SK-N-SH treated with all-trans-retinoic acid at 6 μM for 48 hours (cell line): ENCODE measurements around the gene TSNAXIP1.
A peak's percentile ranks its signal among the peaks of the same experiment; 100 is the strongest.

ENCODE experiments used
- ATAC-seq: fragments of 200-7000 bp; cut with Tn5 transposase; 3 replicates; pipeline ENCODE4 v1.9.1; 2020; ENCODE audit warnings: mild to moderate bottlenecking, moderate library complexity
- ARNTL ChIP-seq: fragments of 450-650 bp; formaldehyde crosslinking; IDR thresholded peaks from 2 replicates; pipeline ENCODE4 v1.5.0; 2020; ENCODE audit warnings: low read depth, mild to moderate bottlenecking, moderate library complexity, borderline replicate concordance
- CSDC2 ChIP-seq: fragments of 250-450 bp; sonication (Bioruptor Pico); IDR thresholded peaks from 2 replicates; pipeline ENCODE4 v1.5.0; 2020; ENCODE audit warnings: mild to moderate bottlenecking, moderate library complexity
- ESRRG ChIP-seq: fragments of 250-450 bp; sonication (Bioruptor Pico); IDR thresholded peaks from 2 replicates; pipeline ENCODE4 v1.6.1; 2021; ENCODE audit warnings: mild to moderate bottlenecking
- GLIS3 ChIP-seq: fragments of 250-450 bp; sonication (Bioruptor Pico); IDR thresholded peaks from 2 replicates; pipeline ENCODE4 v1.5.0; 2020; ENCODE audit warnings: mild to moderate bottlenecking, moderate library complexity
- ISL1 ChIP-seq: fragments of 250-450 bp; sonication (Bioruptor Pico); IDR thresholded peaks from 2 replicates; pipeline ENCODE4 v2.1.2; 2022; ENCODE audit warnings: mild to moderate bottlenecking, moderate library complexity
- OSR1 ChIP-seq: fragments of 250-450 bp; sonication (Bioruptor Pico); IDR thresholded peaks from 2 replicates; pipeline ENCODE4 v1.8.0; 2022; ENCODE audit warnings: moderate library complexity, mild to moderate bottlenecking, inconsistent platforms
- PATZ1 ChIP-seq: fragments of 250-450 bp; sonication (Bioruptor Pico); IDR thresholded peaks from 2 replicates; pipeline ENCODE4 v1.8.0; 2020; ENCODE audit warnings: mild to moderate bottlenecking, moderate library complexity, borderline replicate concordance
- PPARA ChIP-seq: fragments of 250-450 bp; sonication (Bioruptor Pico); IDR thresholded peaks from 2 replicates; pipeline ENCODE4 v1.5.0; 2020; ENCODE audit warnings: mild to moderate bottlenecking, borderline replicate concordance
- RARB ChIP-seq: fragments of 250-450 bp; sonication (Bioruptor Pico); IDR thresholded peaks from 2 replicates; pipeline ENCODE4 v1.8.0; 2021; ENCODE audit warnings: mild to moderate bottlenecking, moderate library complexity
- SNAI2 ChIP-seq: fragments of 250-450 bp; sonication (Bioruptor Pico); IDR thresholded peaks from 2 replicates; pipeline ENCODE4 v1.5.0; 2020; ENCODE audit warnings: mild to moderate bottlenecking, moderate library complexity
- TCF4 ChIP-seq: fragments of 250-450 bp; sonication (Bioruptor Pico); IDR thresholded peaks from 2 replicates; pipeline ENCODE4 v1.8.0; 2021; ENCODE audit warnings: mild to moderate bottlenecking, moderate library complexity, borderline replicate concordance
- TOX ChIP-seq: fragments of 250-450 bp; sonication (Bioruptor Pico); IDR thresholded peaks from 2 replicates; pipeline ENCODE4 v1.8.0; 2021; ENCODE audit warnings: mild to moderate bottlenecking, moderate library complexity, borderline replicate concordance
- TSHZ2 ChIP-seq: fragments of 250-450 bp; sonication (Bioruptor Pico); IDR thresholded peaks from 2 replicates; pipeline ENCODE4 v1.5.0; 2020; ENCODE audit warnings: mild to moderate bottlenecking, moderate library complexity
- ZC3H10 ChIP-seq: fragments of 250-450 bp; sonication (Bioruptor Pico); IDR thresholded peaks from 2 replicates; pipeline ENCODE4 v1.5.1; 2021; ENCODE audit warnings: mild to moderate bottlenecking, moderate library complexity
- ZFP3 ChIP-seq: fragments of 250-450 bp; sonication (Bioruptor Pico); IDR thresholded peaks from 2 replicates; pipeline ENCODE4 v1.5.0; 2020; ENCODE audit warnings: mild to moderate bottlenecking, moderate library complexity
- ZFP30 ChIP-seq: fragments of 450-650 bp; formaldehyde crosslinking; IDR thresholded peaks from 2 replicates; pipeline ENCODE4 v1.5.0; 2022; ENCODE audit warnings: mild to moderate bottlenecking, moderate library complexity
- ZNF565 ChIP-seq: fragments of 450-650 bp; formaldehyde crosslinking; conservative IDR thresholded peaks from 2 replicates; pipeline ENCODE4 v1.5.0; 2020; ENCODE audit warnings: low read depth, mild to moderate bottlenecking, moderate library complexity
- ZNF70 ChIP-seq: fragments of 450-650 bp; formaldehyde crosslinking; IDR thresholded peaks from 2 replicates; pipeline ENCODE4 v1.5.0; 2020; ENCODE audit warnings: mild to moderate bottlenecking, moderate library complexity
- ZNF8 ChIP-seq: fragments of 450-650 bp; formaldehyde crosslinking; IDR thresholded peaks from 2 replicates; pipeline ENCODE4 v1.5.0; 2020; ENCODE audit warnings: mild to moderate bottlenecking, moderate library complexity
- TF ChIP-seq, protein P1 (sequence below): fragments of 250-450 bp; sonication (Bioruptor Pico); IDR thresholded peaks from 2 replicates; pipeline ENCODE4 v1.5.1; 2020; ENCODE audit warnings: low read depth, mild to moderate bottlenecking, moderate library complexity
- TF ChIP-seq, protein P2 (sequence below): fragments of 250-450 bp; sonication (Bioruptor Pico); IDR thresholded peaks from 2 replicates; pipeline ENCODE4 v1.5.1; 2021; ENCODE audit warnings: mild to moderate bottlenecking, moderate library complexity

TSNAXIP1 gene

GRCh38 chr16:67805718-67806427 lies 816 bp upstream of the TSNAXIP1 start (continued):
- TF ChIP-seq, protein P1, sequence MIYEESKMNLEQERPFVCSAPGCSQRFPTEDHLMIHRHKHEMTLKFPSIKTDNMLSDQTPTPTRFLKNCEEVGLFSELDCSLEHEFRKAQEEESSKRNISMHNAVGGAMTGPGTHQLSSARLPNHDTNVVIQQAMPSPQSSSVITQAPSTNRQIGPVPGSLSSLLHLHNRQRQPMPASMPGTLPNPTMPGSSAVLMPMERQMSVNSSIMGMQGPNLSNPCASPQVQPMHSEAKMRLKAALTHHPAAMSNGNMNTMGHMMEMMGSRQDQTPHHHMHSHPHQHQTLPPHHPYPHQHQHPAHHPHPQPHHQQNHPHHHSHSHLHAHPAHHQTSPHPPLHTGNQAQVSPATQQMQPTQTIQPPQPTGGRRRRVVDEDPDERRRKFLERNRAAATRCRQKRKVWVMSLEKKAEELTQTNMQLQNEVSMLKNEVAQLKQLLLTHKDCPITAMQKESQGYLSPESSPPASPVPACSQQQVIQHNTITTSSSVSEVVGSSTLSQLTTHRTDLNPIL = no peak
- no peak for TF ChIP-seq ZFP30 (CRISPR knock-in tag)
- no peak for TF ChIP-seq ZFP3 (CRISPR knock-in tag)
- TF ChIP-seq GLIS3 (CRISPR knock-in tag) = no peak
- no peak for TF ChIP-seq ZNF70 (CRISPR knock-in tag)
- no peak for TF ChIP-seq TCF4 (CRISPR knock-in tag)
- no peak for TF ChIP-seq PPARA (CRISPR knock-in tag)

DNA sequence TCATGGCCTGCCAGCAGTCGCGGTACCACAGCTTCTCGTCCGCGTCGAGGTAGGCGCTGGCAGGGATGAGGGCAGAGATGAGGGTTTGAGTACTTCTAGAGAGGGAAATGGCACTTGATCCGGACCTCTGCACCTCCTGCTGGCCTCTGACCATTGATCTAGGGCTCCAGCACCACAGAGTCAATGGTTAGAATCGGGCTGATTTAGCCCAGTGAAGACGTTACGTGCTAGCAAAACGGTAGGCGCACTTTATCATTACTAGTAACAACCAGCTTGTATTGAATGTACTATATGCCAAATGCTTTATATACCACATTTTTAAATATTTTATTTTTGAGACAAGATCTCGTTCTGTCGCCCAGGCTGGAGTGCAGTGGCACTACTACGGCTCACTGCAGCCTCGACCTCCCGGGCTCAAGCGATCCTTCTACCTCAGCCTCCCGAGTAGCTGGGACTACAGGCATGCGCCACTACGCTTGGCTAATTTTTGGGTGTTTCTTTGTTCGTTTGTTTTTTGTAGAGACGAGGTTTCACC lies 526 bp downstream of the TSNAXIP1 start:
- TF ChIP-seq ZC3H10 = no peak
- no peak for TF ChIP-seq PPARA (CRISPR knock-in tag)
- TF ChIP-seq, protein P2, sequence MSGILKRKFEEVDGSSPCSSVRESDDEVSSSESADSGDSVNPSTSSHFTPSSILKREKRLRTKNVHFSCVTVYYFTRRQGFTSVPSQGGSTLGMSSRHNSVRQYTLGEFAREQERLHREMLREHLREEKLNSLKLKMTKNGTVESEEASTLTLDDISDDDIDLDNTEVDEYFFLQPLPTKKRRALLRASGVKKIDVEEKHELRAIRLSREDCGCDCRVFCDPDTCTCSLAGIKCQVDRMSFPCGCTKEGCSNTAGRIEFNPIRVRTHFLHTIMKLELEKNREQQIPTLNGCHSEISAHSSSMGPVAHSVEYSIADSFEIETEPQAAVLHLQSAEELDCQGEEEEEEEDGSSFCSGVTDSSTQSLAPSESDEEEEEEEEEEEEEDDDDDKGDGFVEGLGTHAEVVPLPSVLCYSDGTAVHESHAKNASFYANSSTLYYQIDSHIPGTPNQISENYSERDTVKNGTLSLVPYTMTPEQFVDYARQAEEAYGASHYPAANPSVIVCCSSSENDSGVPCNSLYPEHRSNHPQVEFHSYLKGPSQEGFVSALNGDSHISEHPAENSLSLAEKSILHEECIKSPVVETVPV (CRISPR knock-in tag) = no peak
- no peak for TF ChIP-seq ZNF8
- TF ChIP-seq ISL1 (CRISPR knock-in tag) = no peak
- TF ChIP-seq TOX (CRISPR knock-in tag) = no peak
- no peak for TF ChIP-seq ZNF70 (CRISPR knock-in tag)
- TF ChIP-seq OSR1 (CRISPR knock-in tag) = no peak
- ATAC-seq = peak; percentile 41; the same call in 2 of the 3 replicates

DNA sequence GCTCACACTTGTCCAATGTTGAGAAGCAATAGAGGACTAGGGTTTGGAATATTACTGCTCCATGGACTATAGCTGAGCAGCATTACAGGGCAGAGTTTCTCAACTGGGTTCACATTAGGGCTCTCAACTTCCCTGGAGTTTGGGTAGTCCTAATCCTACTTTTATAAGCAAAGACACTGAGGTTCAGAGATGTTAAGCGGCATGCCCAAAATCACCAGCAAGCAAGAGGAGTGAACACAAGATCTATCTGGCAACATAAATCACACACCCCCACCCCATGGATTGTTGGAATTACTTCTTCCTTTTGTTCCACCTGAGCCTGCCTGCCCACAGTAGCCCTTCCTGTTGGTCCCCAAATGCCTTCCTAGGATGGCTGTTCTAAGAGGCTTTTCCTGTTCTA lies 5.2 kb downstream of the TSNAXIP1 start:
- no peak for ATAC-seq
- TF ChIP-seq SNAI2 (no peak), ZFP3 (CRISPR knock-in tag) (no peak), ISL1 (CRISPR knock-in tag) (no peak), ZNF8 (no peak), ESRRG (no peak)
- TF ChIP-seq, protein P2 (CRISPR knock-in tag) = no peak

DNA sequence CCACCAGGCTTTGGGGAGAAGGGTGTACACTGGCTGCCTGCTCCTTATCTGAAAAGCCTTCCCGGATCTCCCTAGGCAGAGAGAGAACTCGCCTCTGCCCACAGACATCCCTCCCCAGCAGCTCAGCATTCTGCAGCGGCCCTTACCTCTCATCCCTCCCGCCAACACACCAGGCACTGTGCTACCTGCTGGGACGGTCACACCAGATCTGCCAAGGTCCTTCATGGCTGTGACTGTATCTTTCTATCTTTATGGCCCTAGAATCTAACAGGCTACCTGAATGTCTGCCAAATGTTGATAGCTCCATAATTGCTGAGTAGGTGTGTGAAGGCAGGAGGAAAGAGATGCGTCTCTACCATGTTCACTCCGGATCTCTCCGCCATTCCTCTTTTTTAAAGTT lies 7.9 kb downstream of the TSNAXIP1 start:
- TF ChIP-seq, protein P1 = no peak
- TF ChIP-seq RARB (CRISPR knock-in tag) = no peak
- no peak for TF ChIP-seq ZC3H10
- no peak for TF ChIP-seq ARNTL (CRISPR knock-in tag)
- TF ChIP-seq OSR1 (CRISPR knock-in tag) = no peak
- TF ChIP-seq ZFP3 (CRISPR knock-in tag) = no peak
- TF ChIP-seq CSDC2 (CRISPR knock-in tag) = no peak
- no peak for TF ChIP-seq ISL1 (CRISPR knock-in tag)
- TF ChIP-seq ZNF8 = no peak
- no peak for TF ChIP-seq ZNF565 (CRISPR knock-in tag)
- no peak for TF ChIP-seq TCF4 (CRISPR knock-in tag)
- TF ChIP-seq PPARA (CRISPR knock-in tag) = no peak
- no peak for TF ChIP-seq GLIS3 (CRISPR knock-in tag)
- TF ChIP-seq SNAI2 = no peak
- TF ChIP-seq ZNF70 (CRISPR knock-in tag) = no peak
- TF ChIP-seq TSHZ2 (CRISPR knock-in tag) = no peak
- TF ChIP-seq, protein P2 (CRISPR knock-in tag) = no peak
- TF ChIP-seq ZFP30 (CRISPR knock-in tag) = no peak
- TF ChIP-seq PATZ1 (CRISPR knock-in tag) = no peak
- no peak for TF ChIP-seq TOX (CRISPR knock-in tag)
- no peak for ATAC-seq
